D341Med (cell line): Measurements from ENCODE around the gene MTARC1.
A peak's percentile ranks its signal among the peaks of the same experiment; 100 is the strongest.

Experiments used
- DNase-seq: peaks from one replicate; pipeline ENCODE4 v3.0.0; 2012; ENCODE audit warnings: low spot score

MTARC1 gene

DNA sequence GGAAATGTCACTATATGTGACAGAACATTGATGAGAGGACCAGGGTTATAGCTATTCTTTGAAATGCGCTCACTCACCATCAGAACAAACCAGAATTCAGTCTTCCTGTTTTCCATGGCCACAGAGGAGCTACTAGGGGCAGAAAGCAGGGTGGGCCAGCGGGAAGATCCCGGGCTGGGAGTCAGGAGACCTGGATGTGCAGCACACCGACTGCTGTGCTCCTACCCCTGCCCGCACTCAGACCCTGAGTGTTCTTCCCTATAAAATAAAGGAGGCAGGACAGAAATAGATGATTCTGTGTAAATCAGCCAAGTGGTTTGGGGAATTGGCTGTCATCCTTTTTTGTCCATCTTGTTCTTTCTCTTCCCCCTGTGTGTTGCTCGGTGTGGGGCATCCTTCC is 21.0 kb downstream of the MTARC1 start:
- DNase-seq, result no peak

DNA sequence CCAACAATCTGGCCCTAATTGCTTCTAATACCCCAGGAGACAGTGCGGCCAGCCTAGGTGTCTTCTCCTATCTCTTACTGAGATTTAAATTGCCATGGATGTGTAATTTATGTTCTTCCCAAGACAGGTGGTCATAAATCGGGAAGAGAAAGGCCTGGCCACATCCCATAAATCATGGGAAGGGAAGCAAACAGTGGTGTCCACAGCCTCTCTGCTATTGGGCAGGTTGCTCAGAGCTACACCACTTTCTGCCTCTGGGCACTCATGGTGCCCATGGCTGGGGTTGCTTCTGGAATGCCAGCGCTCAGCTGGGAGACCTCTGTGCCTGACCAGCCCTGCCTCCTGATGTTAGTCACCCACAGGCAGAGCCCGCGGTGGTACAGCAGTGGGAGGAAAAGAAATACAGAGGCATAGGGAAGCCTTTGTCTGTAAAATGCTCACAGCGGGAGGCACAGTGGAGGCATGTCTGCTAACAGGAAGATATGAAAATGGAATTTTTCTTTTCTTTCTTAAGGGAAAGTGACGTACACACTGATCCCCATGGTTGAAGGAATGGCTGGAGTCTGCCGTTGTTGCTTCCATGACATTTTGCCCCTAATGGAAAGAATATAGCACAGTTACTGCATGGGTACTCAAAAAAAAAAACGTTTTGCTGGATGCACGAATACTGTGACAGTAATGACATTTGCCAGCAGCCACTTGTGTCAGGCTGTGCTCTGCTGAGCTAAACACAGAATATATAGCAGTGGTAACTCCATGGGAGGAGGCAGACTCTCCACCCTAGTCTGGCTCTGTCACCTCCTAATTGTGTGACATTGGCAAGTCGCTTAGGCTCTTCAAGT is 21.9 kb downstream of the MTARC1 start:
- DNase-seq, result no peak

DNA sequence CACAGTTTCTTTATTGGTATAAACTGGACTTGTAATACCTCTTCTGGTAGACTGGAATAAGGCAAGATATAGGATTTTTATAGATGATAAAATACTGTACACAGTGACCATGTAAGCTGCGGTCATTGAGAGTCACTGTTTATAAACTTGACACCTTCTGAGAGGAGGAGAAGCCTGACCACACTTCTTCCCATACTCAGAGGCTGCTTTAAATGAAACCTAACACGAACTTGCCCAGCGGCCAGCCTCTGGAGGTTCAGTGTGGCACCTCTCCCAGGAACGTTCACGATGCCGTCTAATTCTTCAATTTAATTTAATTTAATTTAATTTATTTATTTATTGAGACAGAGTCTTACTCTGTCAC is 22.5 kb downstream of the MTARC1 start:
- no peak for DNase-seq

DNA sequence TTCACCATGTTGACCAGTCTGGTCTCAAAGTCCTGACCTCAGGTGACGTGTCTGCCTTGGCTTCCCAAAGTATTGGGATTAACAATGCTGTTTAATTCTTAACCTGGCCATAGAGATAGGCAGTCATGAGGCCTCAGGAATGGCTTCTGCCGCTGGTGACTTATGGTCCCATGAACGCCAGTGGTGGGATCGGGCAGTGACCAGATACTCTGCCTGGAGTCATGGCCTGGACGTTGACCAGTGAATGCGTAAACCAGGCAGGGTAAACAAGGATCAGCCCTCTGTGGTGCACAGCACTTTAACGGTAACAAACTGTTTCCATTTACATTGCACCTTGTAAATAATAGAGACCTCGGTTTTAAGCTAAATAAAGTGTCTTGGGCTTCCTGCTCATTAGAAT is 23.0 kb downstream of the MTARC1 start:
- DNase-seq, result no peak

DNA sequence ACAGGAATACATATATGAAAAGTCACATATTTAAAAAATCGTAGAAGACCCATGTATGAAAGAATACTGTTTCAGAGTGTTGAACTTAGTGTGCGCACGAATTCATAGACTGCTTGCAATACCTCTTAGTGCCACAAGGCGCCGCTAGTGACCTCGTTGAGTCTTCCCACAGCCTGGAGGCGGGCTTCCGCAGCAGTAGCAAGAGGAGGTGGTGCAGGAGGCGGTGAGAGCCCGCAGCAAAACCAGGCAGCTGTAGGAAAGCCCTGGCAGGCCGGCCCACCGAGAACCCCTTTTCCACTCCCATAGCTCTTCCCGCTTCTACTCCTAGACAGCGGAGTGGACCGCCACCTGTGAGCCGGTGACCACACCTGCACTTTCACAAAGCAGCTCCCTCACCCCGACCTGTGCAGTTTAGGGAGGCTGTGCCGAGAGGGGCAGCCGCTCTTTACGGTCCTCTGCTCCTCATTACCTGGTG is 23.5 kb downstream of the MTARC1 start:
- DNase-seq, result peak; percentile 93

DNA sequence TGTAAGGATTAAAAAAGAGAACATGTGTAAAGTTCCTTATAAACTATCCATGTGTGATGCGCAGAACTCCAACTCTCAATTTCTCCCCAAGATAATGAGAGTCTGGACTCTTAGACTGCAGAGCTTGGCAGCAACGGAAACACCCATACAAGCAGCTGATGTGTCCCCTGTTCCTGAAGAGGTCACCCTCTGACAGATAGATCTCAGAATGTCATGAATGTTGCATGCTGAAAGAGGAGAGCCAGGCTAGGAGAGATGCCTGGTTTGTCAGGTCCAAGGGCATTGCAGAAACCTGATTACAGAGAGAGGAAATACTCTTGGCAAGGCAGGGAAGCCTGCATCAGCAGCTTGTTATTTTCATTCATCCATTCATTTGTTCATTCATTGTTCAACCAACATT is 24.2 kb downstream of the MTARC1 start:
- DNase-seq, result no peak

DNA sequence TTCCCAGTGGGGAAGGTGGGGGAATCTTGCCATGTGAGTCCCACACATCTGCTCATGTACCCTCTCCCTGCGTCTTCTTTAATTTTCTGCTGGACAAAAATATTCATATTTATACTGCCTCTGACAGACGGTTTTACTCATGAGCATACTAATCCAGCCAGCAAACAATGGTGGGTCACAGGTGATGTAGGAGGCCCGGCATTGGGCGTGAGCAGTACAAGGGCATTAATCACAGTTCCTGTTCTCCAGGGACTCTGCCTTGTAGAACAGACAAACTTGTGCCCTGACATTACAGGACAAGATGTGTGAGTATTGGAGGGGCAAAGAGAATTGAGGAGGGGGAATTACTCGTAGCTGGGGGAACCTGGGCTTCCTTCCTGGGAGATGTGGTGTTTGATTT is 25.0 kb downstream of the MTARC1 start:
- no peak for DNase-seq

DNA sequence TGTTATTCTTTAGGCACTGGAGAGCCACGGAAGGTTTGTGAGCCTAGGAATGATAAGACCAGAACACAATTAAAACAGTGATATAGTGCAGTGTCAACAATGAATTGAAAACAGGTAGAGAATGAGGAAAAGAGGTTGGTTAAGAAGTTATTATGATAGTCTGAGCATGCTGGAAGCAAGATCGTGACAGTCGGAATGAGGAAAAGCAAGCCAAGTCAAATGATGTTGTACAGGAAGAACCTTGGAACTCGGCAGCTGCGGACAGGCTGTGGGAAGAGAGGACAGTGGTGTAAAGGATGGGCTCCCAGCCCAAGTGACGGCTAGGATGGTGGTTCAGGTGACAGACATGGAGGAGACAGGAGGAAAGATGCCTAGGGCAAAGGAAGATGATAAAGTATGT is 25.6 kb downstream of the MTARC1 start:
- no peak for DNase-seq

DNA sequence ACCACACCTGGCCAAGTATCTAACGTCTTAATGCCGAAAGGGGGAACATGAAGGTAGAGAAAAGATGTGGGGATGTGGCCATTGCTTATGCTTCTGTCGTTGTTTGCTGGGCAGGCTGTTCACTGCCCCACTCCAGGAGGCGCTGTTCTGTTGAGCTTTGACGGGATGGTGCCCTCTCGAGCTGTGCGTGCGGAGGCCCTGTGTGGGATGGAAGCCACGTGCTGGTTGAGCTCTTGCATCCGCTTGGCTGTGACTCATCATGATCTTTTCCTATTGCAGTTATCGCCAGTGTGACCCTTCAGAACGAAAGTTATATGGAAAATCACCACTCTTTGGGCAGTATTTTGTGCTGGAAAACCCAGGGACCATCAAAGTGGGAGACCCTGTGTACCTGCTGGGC is 26.3 kb downstream of the MTARC1 start:
- DNase-seq, result no peak

DNA sequence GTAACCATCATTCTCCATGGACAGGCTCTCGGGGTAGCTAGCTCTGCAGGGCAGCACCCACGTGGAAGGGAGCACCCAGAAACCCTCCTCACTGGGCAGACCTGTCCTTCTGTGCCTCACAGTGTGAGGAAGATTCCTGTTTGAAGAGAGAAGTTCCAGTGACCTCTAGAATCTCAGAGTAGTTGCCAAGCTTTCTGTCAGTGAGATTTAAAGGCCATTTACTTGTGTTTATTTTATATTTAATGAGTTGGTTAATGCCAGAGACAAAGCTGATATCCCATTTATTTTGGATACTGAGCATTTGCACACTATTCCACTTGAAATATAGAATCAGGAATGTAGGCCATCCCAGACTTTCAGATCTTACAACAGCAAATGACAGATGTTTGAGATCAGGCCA is 28.7 kb downstream of the MTARC1 start:
- DNase-seq, result no peak

DNA sequence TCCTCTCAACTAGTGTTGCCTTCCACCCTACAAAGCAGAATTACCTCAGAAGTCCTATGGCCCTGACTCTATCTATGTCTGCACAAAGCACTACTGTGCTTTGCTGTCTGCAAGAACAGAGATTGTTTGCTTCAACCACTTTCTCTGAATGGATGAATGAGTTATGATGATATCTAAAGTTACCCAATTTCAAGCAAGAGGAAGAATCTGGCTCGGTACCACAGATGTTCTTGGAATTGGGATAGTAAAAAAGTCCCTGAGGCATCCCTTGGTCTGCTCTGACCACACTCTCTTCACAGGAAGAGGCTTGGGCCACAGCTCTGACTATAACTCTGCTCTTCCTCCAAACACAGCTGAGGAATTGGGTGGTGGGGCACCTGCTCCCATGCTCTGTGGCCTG is 31.2 kb downstream of the MTARC1 start:
- no peak for DNase-seq

DNA sequence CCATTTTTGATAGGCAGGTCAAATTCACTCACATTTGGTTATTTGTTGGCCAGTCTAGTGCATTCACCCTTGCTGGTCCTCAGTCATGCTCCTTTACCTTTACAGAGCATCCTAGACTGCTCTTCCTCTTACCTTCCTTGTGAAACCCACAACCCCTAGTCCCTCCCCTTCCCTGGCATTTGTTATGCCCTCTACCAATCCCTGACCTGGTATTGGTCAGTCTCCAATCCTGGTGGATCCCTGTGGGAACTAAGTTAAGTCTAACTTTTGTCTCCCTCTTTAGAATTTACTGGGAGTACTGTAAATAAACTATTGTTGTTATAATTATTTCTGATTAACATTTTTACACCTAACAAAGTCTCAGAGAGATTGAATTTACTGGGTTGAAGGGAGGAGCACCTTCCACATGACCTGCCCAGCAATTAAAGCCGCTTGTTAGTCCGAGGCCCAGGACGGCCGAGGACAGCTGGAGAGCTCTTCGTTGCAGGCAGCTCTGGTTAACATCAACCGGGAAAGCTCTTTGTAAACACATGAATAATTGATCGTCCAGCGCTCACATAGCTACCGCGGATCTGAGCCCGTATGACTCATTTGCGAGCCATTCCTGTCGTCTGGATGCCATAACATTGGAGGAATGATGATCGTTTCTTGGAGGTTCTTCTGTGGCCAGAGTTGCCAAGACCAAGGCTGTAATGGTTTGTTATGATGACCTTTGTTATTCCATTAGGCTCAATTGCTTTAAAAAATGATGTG is 31.9 kb downstream of the MTARC1 start:
- no peak for DNase-seq

DNA sequence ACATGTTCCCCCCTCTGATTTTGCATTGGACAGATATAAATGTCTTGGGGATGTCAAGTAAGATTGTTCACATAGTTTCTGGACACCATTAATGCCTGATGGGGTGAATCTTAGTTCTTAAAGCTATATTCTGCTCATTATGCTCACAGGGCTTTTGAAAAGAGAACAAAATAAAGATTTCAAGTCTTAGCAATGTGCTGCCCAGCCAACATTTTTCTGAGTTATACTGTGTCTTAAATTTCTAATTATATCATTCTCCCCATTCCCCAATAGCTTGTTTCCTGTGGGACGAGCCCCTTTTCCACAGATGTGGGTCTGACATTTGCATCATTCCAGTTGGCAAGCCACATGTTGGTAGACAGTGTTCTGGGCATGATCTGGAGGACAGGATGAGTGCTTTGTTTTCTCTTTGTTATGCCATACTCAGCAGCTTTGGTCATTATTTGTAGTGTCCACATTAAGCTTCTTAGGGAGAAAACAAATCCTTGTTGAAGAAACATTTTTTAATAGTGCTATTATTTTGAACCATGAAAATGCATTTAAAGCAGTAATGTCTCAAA is 32.8 kb downstream of the MTARC1 start:
- DNase-seq, result no peak

DNA sequence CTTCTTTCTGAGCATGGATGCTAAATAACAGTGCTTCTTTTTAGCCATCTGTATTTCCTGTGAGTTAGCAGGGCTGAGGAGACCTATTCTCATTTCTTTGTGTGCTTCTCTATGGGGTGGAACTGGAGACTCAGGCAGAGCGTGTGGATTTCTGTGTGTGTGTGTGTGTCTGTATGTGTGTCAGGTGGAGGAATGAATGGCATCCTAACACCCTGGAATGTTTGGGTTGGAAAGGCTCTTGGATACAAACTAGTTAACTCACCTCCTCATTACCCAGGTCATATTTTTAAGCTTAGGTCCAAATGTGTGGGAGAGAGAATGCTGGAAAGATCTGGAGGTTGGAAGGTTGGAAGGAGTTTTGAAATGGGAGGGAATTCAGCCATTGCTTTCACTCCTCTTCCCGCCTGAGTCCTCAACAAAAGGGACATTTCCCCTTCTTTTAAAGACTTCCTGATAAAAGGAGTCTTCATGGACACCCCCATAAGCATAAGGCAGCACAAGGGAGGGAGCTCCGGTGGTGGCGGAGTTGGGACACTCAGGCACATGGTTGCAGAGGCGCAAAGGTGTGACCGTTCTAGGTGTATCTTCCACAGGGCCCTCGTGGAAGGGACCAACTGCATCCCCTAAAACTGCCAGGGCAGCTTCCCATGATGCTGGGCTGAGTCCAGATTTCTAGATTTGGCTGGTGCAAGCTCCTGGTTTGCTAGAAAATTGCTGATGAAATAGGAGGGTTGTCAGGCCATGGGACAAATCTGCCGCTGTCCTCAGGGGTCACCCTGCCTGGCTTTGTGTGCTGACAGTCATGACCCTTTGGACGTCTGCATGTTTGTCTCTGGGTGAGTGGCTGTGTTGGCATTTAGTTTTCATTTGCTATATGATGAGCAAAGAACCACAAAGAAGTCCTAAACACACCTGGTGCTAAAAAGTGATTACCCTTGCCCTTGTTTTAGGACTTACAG is 37.6 kb downstream of the MTARC1 start:
- no peak for DNase-seq

DNA sequence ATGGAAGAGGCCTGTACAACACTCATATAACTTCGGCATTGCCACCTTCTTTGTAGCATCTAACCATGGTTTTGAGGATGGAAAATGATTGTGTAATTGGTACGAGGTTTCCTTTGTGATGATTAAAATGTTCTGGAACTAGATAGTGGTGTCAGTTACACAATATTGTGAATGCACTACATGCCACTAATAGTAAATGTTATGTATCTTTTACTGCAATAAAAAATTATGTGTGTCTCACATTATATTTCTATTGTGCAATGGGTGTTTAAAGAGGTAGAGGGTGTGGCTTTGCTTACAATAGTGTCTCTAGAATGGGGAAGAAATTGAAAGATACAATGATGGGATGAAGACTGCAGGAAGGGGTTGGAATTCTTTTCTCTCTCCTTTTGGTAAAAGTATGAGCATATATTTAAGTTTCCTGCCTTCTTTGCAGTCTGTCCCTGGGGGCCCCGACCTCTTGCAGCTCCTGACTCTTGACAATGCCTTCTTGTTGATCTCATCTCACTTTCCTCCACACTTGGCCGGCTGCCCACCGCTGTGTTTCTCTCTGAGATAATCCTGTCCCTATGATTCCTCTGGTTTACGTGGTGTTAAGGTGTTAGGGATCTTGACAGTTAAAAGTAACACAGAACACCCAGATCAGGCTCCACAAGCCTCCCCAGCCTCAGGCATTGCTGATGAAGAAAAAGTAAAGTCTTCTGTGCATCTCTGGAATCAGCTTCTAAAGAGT is 39.3 kb downstream of the MTARC1 start:
- DNase-seq, result no peak

DNA sequence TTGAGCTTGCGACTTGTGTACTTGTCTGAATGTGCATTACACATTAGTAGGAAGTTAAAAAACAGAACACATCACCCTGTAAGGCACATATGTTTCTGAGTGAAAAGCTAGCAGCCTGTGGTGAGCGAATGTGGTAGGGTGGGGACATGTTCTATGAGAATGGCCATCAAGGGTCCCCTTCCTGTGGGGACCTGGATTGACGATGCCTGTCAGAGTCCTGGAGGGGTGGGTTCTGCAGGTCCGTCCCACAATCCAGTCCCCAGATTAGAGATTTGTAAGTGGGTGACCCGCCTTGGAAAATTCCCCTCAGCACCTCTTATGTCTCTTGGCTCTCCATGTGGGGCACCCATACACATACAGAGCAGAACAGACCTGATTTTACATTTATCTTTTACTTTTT is 40.0 kb downstream of the MTARC1 start:
- DNase-seq, result no peak

DNA sequence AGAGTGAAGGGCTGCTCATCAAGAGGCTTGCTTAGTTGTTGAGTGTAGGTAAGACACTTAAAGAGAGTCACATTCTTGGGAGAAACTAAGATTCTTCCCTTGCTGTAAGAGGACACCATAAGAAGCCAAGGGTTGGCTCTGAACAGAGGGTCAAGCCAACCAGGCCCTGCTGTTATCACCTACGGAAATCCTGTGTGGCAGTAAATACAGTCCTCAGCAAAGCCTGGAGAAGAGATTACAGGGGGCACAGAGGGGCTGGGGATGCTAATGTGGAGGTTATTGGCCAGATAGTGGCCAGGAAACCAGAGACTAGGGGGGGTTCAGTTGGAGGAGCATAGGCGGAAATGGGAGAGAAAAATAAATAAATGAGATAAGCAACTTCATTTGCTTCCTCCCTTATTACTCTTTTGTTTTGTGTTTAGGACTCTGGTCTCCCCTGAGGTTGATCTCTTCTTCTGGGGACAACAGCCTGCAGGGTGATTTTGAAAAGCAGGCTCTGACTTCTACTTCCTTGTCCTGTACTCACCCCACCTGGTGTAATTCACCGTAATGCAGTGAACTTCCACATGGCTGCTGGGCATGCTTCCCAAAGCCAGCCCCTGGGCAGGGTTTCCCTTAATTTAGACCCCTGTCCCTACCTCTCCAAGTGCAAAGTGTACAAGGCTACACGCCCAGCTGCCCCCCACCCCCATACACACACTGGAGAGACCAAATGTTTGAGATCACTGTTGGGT is 40.9 kb downstream of the MTARC1 start:
- DNase-seq, result no peak

DNA sequence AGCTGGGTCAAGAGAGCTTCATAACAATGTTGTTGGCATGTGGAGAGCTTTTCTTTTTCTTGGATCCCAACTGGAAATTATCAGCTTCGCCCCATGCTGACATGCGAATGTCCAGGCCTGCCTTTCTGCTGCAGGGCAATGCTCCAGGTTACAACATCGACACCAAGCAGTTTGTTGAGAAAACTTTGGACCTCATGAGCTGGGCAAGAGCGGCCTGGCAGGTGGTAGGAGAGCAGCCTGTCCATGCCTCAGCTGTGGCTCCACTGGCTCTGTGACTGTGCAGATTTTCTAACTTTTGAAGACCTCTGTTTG is 41.4 kb downstream of the MTARC1 start:
- no peak for DNase-seq

DNA sequence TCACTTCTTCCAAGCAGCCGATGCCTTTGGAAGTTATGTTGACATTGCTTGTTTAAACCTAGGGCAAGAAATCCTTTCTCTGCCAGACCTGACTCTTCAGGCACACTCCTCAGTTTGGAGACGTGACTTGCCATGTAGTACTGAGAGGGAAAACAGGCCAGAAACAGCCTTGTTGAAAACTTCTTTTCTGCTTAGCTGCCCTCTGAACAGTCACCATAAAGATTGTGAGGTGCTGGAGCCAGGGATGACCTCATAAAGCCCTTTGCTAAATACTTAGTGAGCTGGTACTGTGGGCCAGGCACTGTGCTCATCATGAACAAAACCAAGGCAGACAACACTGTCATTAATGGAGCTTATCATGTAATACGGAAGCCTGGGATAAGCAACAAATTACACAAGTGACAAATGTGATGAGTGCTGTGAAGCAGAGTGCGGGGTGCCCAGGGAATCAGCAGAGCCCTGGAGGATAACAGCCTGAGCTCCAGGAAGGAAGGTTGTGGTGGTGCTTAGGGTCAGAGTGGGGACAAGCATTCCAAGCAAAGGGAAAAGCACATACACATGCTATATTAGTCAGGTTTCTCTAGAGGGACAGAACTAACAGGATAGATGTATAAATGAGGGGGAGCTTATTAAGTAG is 42.4 kb downstream of the MTARC1 start:
- no peak for DNase-seq

DNA sequence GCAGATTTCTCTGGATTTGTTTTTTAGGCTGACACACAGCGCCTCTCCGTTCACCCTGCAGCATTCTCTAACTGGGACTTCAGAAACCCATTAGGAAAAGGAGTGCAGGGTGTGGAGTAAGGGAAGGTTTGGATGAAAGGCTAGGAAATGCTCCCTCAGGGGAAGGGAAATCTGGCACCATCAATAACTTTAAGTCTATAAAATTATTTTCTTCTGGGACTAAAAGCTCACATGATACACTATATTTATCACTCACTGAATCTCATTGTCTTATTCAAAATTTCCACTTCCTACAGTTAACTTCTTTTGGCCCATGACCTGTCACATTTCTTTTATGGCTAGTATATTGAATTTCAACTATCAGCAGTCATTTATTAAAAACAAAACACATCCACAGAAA is 46.7 kb downstream of the MTARC1 start:
- DNase-seq, result no peak
